Measurements from ENCODE around the gene MLX. TPM values are rescaled to one million over a fixed set of nuclear protein-coding genes. Genes with fewer than 3 reads are reported as not detected.
A peak's percentile ranks its signal among the peaks of the same experiment; 100 is the strongest.

MLX gene
- total RNA-seq, 4 donors from 2014 or later, result 37.8 to 43.2 (median 39.3) TPM

DNA sequence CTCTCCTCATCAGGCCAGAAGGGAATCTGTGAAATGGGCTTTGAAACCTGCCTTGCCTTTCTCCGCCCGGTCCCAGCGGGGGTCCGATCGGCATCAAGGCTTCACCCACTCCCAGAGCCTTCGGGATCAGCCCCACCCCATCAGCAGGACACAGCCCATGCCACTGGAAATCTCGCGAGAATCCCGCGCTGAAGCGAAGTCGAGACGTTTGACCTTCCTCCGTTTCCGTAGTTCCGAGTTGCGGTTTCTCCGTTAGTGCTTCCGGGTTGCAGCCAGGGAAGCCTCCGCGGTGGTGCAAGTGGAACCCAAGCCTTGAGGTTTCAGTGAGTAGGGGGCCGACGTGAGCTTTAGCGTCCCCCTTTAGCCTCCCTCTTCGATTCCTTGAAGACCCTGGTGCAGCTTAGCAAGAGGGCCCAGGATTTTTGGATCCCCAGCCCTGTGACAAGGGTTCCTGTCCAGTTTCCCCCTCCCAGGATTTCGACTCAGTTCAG lies 5.0 kb upstream of the MLX start, which contains the start of gene COASY:
Gene COASY, plus strand, starts transcription at position 252 of the 491 bp plus-strand sequence. CDS start 475 bp downstream, outside the sequence.
- 0% methylated on average over 26 of the region's 26 CpGs for WGBS, 2 donors
- intact Hi-C loops (cut with DNase I; ENCODE audit: low total_unique reads), result no loop called here
- peak within 1 kb of the TSS; percentile 82 for H3K4me3 ChIP-seq (ENCODE audit: low read depth, poor library complexity, severe bottlenecking)
- no peak for TF ChIP-seq POLR2A (IDR thresholded peaks at IDR 0.05)
- TF ChIP-seq, protein P1, sequence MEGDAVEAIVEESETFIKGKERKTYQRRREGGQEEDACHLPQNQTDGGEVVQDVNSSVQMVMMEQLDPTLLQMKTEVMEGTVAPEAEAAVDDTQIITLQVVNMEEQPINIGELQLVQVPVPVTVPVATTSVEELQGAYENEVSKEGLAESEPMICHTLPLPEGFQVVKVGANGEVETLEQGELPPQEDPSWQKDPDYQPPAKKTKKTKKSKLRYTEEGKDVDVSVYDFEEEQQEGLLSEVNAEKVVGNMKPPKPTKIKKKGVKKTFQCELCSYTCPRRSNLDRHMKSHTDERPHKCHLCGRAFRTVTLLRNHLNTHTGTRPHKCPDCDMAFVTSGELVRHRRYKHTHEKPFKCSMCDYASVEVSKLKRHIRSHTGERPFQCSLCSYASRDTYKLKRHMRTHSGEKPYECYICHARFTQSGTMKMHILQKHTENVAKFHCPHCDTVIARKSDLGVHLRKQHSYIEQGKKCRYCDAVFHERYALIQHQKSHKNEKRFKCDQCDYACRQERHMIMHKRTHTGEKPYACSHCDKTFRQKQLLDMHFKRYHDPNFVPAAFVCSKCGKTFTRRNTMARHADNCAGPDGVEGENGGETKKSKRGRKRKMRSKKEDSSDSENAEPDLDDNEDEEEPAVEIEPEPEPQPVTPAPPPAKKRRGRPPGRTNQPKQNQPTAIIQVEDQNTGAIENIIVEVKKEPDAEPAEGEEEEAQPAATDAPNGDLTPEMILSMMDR (IDR thresholded peaks at IDR 0.05), result no peak
- peak; percentile 95 to 99 for DNase-seq (ENCODE audit: low spot score in 2 of 2)

DNA sequence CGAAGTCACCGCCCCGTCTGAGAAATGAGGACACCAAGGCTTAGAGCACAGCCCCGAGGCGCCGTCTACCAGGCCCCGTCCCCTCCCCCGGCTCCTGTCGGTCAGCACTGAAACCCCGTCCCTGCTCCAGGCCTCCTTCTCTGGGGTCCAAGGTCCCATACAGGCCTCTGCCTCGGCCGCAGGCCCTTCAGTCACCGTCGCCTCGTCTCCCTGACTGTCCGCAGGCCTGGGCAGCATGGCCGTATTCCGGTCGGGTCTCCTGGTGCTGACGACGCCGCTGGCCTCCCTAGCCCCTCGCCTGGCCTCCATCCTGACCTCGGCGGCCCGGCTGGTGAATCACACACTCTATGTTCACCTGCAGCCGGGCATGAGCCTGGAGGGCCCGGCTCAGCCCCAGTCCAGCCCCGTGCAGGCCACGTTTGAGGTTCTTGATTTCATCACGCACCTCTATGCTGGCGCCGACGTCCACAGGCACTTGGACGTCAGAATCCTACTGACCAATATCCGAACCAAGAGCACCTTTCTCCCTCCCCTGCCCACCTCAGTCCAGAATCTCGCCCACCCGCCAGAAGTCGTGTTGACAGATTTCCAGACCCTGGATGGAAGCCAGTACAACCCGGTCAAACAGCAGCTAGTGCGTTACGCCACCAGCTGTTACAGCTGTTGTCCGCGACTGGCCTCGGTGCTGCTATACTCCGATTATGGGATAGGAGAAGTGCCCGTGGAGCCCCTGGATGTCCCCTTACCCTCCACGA lies 4.3 kb upstream of the MLX start:
- peak overlapping the region; percentile 82 for H3K4me3 ChIP-seq (ENCODE audit: low read depth, poor library complexity, severe bottlenecking)
- intact Hi-C loops (cut with DNase I; ENCODE audit: low total_unique reads), result no loop called here
- no peak for DNase-seq (ENCODE audit: low spot score in 2 of 2)
- TF ChIP-seq POLR2A (IDR thresholded peaks at IDR 0.05), result no peak
- TF ChIP-seq, protein P1 (IDR thresholded peaks at IDR 0.05), result no peak
- 4 to 12% methylated on average over 36 to 44 of the region's 48 CpGs for whole genome bisulfite sequencing, 2 donors

DNA sequence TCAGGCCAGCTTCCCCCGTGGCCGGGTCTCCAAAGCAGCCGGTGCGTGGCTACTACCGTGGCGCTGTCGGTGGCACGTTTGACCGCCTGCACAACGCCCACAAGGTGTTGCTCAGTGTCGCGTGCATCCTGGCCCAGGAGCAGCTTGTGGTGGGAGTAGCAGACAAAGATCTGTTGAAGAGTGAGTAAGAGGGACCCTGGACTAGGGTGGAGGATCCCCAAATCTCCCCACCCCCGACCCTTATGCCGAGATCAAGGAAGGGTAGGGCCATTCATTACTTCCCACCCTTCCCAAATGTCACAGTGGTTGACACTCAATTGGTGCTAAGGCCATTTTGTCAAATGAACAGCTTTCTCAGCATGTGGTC lies 3.8 kb upstream of the MLX start:
- 65 to 74% methylated on average over 14 of the region's 14 CpGs for WGBS, 2 donors
- intact Hi-C loops (cut with DNase I; ENCODE audit: low total_unique reads), result no loop called here
- no peak overlapping the region for H3K4me3 ChIP-seq (ENCODE audit: low read depth, poor library complexity, severe bottlenecking)
- no peak for DNase-seq (ENCODE audit: low spot score in 2 of 2)
- TF ChIP-seq POLR2A (IDR thresholded peaks at IDR 0.05), result no peak
- TF ChIP-seq, protein P1 (IDR thresholded peaks at IDR 0.05), result no peak

DNA sequence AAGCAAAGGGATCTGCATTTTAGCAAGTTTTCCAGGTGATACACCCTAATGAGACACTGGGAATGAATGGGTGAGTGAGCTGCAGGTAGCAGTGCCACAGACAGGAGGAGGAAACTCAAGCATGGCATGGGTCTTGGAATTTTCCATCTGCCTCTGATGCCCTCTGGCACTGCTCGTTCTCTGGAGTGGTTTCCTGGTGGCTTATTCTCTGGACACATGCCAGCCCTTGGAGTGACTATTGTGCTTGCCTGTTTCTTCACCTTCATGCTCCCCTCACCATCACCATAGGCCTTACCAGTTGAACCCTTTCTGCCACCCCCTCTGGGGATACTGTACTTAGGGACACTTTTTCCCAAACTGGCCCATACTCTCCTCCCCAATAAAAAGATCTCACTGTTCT lies 3.4 kb upstream of the MLX start:
- DNase-seq (ENCODE audit: low spot score in 2 of 2), result no peak
- no peak overlapping the region for H3K4me3 ChIP-seq (ENCODE audit: low read depth, poor library complexity, severe bottlenecking)
- WGBS, 2 donors, result 17 to 20% methylated on average over 1 of the region's 1 CpG
- intact Hi-C loops (cut with DNase I; ENCODE audit: low total_unique reads), result no loop called here
- TF ChIP-seq, protein P1 (IDR thresholded peaks at IDR 0.05), result no peak
- TF ChIP-seq POLR2A (IDR thresholded peaks at IDR 0.05), result no peak

DNA sequence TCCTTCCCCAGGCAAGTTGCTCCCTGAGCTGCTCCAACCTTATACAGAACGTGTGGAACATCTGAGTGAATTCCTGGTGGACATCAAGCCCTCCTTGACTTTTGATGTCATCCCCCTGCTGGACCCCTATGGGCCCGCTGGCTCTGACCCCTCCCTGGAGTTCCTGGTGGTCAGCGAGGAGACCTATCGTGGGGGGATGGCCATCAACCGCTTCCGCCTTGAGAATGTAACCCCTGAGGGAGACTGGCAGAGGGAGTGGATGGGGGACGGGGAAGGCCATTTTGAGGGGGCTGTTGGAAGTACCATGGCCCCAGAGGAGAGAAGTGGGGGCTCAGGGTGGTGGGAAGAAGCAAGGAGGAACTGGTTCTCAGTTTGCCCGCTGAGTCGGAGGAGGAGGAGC lies 3.0 kb upstream of the MLX start:
- 85% methylated on average over 9 of the region's 9 CpGs for WGBS, 2 donors
- TF ChIP-seq, protein P1 (IDR thresholded peaks at IDR 0.05), result no peak
- TF ChIP-seq POLR2A (IDR thresholded peaks at IDR 0.05), result no peak
- no peak overlapping the region for H3K4me3 ChIP-seq (ENCODE audit: low read depth, poor library complexity, severe bottlenecking)
- DNase-seq (ENCODE audit: low spot score in 2 of 2), result no peak
- intact Hi-C loops (cut with DNase I; ENCODE audit: low total_unique reads), result no loop called here
